GM18511 (cell line): ENCODE results near the gene KCNMA1.

ENCODE experiments used
- ATAC-seq: cut with Tn5 transposase; IDR thresholded peaks from one replicate; pipeline ENCODE4 v1.9.1; 2021; ENCODE audit warnings: mild to moderate bottlenecking, moderate library complexity; ENCODE audit not compliant: unreplicated experiment

The KCNMA1 gene

DNA sequence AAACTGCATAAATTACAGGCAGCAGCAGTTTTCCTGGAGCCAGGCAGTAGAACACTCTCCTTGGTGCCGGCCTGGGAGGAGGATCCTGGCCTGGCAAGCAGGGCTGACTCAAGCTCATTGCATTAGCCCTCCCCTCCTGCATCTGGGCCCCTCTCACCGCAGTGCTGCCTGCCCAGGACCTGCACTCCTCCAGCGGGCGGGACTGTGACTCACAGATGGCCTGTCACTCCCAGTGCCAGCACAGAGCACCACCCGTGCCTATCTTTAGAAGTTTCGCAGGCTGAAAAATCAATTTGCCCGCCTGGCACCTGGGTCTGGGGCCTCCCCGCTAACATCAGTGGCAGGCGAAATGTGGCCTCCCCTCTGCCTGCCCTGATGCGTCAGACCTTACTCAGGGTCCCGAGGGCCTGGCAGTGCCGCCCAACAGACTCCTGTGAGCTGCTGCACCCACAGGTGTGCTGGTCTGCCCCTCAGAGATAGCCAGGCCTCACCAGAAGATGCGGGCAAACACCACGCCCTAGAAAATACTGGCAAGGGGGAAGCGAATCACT lies 123.8 kb downstream of the KCNMA1 start:
- ATAC-seq = no peak

DNA sequence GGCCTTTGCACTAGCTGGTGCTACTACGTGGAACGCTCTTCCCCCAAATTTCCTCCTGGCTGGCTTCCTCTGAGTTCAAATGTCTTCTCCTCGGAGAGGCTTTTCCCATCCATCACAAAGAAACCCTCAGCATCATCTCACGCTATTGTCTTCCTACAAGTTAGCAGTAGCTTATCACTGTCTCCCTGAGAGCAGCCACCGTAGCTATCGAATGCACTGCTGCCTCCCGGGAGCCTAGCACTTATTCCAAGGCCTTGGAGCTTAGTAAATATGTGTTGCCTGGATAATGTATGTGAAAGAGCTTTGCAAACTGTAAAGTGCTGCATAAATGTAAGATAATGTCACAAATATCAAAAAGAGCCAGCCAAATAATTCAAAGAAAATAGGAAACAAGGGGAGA lies 124.4 kb downstream of the KCNMA1 start:
- ATAC-seq = no peak

- ATAC-seq = no peak
Measured at GRCh38 chr10:77512219-77512578, 125.4 kb downstream of the KCNMA1 start.

DNA sequence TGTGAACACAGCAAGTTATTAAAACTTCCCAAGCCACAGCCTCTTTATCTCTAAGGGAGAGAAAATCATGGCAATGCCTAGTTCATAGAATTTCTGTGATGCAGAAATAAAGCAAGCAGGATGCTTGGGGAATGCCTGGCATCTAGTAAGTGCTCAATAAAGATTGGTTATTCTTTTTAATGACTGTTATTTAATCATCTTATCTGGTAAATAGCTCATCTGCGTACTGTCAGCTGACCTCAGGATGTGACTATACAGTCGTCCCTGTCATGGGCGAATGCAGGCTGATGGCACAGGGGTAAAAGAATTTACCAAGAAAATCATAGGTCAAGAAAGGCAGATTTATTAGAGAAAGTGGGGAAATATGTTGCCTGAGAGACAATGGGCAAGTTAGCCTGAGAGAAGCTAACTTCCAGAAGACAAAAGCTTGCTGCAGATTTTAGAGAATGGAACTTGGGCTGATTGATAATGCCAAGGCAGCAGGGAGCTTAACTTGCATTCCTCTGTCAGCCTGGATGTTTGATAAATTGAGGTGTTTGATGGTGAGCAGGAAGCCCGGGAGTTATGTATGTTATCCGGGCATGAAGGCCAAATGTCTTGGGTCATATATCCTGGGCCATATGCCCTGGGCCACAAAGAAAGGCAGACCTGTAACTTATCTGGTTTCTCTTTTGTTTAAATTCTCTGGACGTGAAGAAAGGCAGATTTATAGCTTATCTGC lies 126.0 kb downstream of the KCNMA1 start:
- no peak for ATAC-seq

DNA sequence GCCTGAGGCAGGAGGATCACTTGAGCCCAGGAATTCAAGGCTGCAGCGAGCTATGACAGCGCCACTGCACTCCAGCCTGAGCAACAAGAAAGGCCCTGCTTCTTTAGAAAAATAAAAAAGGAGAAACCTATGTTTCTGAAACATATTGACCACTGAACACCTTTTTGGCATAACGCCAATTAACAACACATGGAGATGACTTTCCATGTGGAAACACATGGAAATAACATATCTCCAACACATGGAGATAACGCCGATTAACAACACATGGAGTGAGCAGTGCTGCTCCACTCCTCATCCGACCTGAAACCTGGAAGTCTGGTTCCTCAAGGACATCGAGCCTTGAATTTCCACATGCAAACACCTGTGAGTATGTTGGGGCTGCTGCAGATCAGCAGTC lies 126.9 kb downstream of the KCNMA1 start:
- no peak for ATAC-seq

- ATAC-seq = no peak
Measured at GRCh38 chr10:77510294-77510693, 127.3 kb downstream of the KCNMA1 start.

DNA sequence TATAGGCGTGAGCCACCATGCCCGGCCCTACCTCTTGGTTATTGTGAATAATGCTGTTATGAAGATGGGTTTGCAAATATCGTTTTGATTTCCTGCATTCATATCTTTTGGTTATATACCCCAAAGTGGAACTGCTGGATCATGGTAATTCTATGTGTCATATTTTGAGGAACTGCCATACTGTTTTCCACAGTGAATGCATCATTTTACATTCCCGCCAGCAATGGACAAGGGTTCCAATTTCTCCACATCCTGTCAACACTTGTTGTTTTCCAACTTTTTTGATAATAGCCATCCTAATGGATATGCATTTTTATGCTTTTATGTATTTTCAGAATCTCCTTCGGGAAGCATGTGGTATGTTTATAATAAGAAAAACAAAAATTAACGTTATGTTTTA lies 128.2 kb downstream of the KCNMA1 start:
- ATAC-seq = no peak

DNA sequence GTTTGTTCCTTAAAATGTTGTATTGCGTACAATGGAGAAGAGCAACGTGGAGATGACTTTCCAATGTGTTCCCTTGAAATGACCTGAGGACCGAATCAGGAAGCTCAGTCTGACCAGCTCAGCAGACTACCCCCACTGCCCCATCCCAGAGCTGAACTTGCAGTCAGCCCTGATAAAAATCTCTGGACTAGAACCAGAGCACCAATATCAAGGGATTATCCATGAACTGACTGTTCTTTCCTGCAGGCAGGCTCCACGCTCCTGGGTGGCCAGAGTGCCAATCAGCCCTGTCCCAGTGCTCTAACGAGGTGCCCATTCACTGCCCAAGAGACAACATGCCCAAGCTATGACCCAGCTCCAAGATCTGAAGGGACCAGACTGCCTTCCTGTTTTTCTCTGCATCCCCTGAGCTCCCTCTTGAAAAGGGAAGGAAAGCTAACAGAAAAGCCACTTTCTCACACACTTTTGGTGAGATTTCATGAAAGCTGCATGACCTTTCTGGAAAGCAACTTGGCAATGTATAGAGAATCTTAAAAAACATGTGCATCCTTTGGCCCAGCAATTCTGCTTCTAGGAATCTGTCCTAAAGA lies 130.2 kb downstream of the KCNMA1 start:
- ATAC-seq = no peak

GRCh38 chr10:77506517-77507200 lies 130.9 kb downstream of the KCNMA1 start:
- no peak for ATAC-seq

DNA sequence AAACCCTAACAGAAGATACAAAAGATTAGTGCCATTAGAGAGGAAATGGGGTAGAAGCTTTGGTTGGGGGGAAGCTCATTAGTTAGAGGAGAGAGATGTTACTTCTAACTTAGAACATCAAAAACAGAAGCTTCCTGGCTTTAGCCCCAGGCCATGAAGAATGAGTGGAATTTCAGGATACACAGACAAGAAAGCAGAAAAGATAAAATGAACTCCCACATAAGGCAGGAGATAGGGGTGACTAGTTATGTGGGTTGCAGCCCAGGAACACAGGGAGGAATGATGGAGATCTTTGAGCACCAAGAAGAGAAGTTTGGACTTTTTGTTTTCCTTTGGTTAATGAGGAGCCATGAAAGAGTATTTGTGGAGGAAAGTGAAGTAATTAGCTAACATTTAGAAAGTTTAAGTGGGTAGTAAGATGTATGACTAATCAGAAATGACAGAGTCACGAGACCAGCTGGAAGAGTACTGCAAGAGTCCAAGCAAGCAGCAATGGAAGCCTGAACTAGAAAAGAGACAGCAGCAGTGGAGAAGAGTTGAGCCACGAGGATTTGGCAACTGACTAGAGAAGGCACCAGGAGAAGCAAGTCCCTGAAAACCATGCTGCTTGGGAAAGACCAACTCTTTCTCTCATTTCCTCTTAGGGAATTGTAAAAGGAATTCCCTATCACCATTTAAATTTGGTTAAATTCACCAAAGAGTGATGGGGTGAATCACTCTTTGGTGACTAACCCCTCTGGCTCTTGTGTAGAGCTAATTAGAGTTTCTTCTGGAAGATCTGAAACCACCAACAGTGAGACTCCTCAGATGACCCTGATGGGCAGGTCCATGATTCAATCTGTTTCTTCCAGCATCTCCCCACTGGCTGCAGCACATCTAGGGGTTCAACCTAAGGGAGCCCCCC lies 131.9 kb downstream of the KCNMA1 start:
- ATAC-seq = no peak

DNA sequence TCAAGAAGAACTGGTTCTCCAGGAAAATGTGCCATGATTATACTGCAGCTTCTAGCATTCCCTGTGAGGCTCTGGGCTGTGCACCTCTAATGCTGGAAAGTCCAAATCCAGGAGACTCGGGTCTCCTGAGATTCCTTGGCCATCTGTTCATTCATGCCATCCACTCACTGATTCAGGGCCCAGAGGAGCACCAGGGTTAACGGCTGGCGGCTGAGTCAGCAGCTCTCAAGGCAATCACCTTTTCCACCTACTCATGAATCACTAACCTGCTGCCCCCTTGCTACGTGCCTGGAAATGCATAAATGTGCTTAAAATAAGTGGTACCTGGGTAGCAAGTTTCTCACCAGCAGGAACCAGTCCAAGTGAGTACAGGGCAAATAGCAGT lies 132.7 kb downstream of the KCNMA1 start:
- ATAC-seq = no peak

DNA sequence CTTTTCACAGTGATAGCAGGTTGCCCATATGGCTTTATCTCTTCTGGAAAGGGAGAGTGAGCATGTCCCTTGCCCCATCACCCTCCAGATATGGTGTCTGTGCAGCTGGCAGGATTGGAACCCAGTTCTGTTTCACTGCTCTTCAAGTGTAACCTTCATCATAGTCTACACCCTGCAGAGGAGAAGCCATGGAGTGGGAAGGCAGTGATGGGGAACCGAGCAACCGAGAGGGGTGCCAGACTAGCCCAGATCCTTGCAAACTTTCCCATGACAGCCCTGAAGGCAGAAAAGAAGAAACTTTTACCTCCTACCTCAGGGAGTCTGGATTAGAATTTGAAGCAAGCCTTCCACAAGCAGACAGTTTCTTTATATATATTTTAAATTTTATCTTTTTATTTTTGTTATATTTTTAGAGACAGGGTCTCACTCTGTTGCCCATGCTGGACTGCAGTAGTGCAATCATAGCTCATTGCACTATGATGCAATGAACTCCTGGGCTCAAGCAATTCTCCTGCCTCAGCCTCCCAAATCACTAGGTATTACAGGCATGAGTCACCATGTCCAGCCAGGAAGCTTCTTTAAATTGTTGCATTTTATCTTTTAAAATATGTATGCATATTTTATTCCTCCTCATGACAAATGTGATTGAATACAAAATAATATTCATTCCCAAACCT lies 133.3 kb downstream of the KCNMA1 start:
- no peak for ATAC-seq

GRCh38 chr10:77501846-77502261 lies 135.8 kb downstream of the KCNMA1 start:
- ATAC-seq = no peak

GRCh38 chr10:77501152-77501845 lies 136.3 kb downstream of the KCNMA1 start:
- ATAC-seq = peak; percentile 26

GRCh38 chr10:77500754-77501151 lies 136.9 kb downstream of the KCNMA1 start:
- peak; percentile 70 for ATAC-seq

DNA sequence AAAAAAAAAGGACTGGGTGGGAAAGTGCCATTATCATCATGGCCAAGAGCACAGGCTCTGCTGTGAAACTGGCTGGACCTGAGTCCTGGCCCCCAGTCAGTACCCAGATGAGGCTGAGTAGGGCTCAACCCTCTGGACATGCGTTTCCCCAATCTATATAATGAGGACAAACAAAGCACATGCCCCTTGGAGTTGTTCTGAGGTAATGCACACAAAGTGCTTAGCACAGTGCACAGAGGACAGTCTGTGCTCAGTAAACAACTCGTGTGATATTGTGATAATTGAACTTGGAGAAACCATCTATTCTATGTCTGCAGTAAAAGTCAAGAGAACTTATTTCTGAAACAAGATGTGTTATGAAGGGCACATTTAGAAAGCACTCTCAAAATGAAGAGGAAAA lies 138.8 kb downstream of the KCNMA1 start:
- no peak for ATAC-seq

- no peak for ATAC-seq
Measured at GRCh38 chr10:77498210-77498609, 139.4 kb downstream of the KCNMA1 start.

- ATAC-seq = no peak
Measured at GRCh38 chr10:77497748-77498147, 139.9 kb downstream of the KCNMA1 start.

DNA sequence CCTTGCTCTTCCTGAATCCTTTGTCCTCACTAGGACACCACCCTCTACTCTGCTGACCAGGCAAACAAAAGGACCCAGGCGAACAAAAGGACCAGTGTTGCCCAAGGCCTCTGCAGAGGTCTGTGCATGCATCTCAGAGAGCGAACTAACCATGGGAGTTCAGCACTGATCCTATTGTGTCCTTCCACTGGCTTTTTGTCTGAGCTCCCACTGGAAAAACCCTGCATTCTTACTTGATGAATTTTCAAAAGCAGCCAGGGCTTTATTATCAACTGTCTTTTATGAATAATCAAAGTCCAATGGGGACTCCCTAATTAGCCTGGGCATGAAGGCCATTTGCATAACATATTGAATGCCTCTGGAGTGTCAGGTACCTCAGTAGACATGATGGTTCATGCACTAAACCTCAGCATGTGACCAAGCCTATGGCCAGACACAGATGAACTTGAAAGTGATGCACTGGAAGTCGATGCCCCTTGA lies 140.6 kb downstream of the KCNMA1 start:
- no peak for ATAC-seq
